ENCODE data around the gene SPRR2G. TPM values are rescaled to one million over a fixed set of nuclear protein-coding genes. Genes with fewer than 3 reads are reported as not detected.

Gene SPRR2G
- polyA plus RNA-seq, 4 donors: not detected

Other genes with a start within 250 kb of the SPRR2G start
- gene IVL, start 242.3 kb downstream of the SPRR2G start, polyA plus RNA-seq: under 1 TPM in 2 of 4 donors, not detected in 2; 0.03 to 0.45 TPM
- not detected for gene SPRR5, start 203.7 kb downstream of the SPRR2G start, polyA plus RNA-seq
- gene SPRR4, start 180.2 kb downstream of the SPRR2G start, polyA plus RNA-seq: not detected
- not detected for gene SPRR1A, start 166.8 kb downstream of the SPRR2G start, polyA plus RNA-seq
- 10 to 100 TPM in 2 of 4 donors, 1 to 10 TPM in 1, not detected in 1; 3.0 to 16.1 (median 10.3) TPM for gene SPRR3, start 149.1 kb downstream of the SPRR2G start, polyA plus RNA-seq
- gene SPRR1B, start 119.7 kb downstream of the SPRR2G start, polyA plus RNA-seq: 1 to 10 TPM in 2 of 4 donors, under 1 TPM in 1, not detected in 1; 0.27 to 3.2 (median 1.6) TPM
- under 1 TPM in 1 of 4 donors, not detected in 3; 0.49 TPM for gene SPRR2D, start 109.8 kb downstream of the SPRR2G start, polyA plus RNA-seq
- gene SPRR2A, start 93.4 kb downstream of the SPRR2G start, polyA plus RNA-seq: 1 to 10 TPM in 2 of 4 donors, under 1 TPM in 1, not detected in 1; 0.67 to 2.2 (median 2.0) TPM
- gene SPRR2B, start 79.3 kb downstream of the SPRR2G start, polyA plus RNA-seq: not detected
- gene SPRR2E, start 56.4 kb downstream of the SPRR2G start, polyA plus RNA-seq: 1 to 10 TPM in 1 of 4 donors, under 1 TPM in 1, not detected in 2; 0.24 to 2.2 TPM
- under 1 TPM in 1 of 4 donors, not detected in 3; 0.10 TPM for gene SPRR2F, start 37.4 kb downstream of the SPRR2G start, polyA plus RNA-seq
- gene LELP1, start 52.5 kb upstream of the SPRR2G start, polyA plus RNA-seq: not detected
- not detected for gene PRR9, start 66.7 kb upstream of the SPRR2G start, polyA plus RNA-seq
- gene LORICRIN, start 108.8 kb upstream of the SPRR2G start, polyA plus RNA-seq: not detected
- under 1 TPM in 1 of 4 donors, not detected in 3; 0.07 TPM for gene PGLYRP3, start 162.1 kb upstream of the SPRR2G start, polyA plus RNA-seq
- gene PGLYRP4, start 198.0 kb upstream of the SPRR2G start, polyA plus RNA-seq: under 1 TPM in 2 of 4 donors, not detected in 2; 0.18 to 0.33 TPM
- gene S100A9, start 207.0 kb upstream of the SPRR2G start, polyA plus RNA-seq: 100 to 1,000 TPM in 2 of 4 donors, 10 to 100 TPM in 2; 57.0 to 509 (median 97.5) TPM
- 1 to 10 TPM in 2 of 4 donors, under 1 TPM in 1, not detected in 1; 0.85 to 6.7 (median 2.8) TPM for gene S100A12, start 224.7 kb upstream of the SPRR2G start, polyA plus RNA-seq
- 100 to 1,000 TPM in 2 of 4 donors, 10 to 100 TPM in 2; 10.2 to 208 (median 86.3) TPM for gene S100A8, start 240.2 kb upstream of the SPRR2G start, polyA plus RNA-seq